Kidney tubule cell (primary cell): Measurements from ENCODE around the gene PNRC1.
"Not testable (repeated sequence)": the region's sequence is repeated elsewhere in the genome, so short reads cannot be mapped to it uniquely, and the experiment has no call there.

Experiments used
- DNase-seq: peaks from one replicate; pipeline ENCODE4 v3.0.0-alpha.2; 2018; ENCODE audit warnings: low spot score

The PNRC1 gene

DNA sequence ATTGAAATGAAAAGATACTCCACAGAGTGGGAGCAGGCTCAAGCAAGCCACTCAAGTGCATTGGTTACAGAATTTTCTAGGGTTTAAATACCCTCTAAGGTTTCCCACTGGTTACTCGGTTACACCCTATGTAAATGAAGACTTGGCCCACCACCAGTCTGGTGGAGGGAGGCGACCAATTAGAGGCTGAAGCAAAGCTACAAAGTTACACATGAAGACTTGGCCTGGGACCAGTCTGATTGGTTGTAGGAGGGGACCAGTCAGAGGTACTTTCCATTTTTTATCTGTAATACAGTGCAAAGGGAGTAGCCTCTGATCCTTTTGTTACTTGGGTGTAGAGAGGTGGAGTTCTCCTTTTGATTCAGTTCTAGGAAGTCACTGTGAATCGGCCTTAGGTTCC lies 29.7 kb downstream of the PNRC1 start:
- no peak for DNase-seq

DNA sequence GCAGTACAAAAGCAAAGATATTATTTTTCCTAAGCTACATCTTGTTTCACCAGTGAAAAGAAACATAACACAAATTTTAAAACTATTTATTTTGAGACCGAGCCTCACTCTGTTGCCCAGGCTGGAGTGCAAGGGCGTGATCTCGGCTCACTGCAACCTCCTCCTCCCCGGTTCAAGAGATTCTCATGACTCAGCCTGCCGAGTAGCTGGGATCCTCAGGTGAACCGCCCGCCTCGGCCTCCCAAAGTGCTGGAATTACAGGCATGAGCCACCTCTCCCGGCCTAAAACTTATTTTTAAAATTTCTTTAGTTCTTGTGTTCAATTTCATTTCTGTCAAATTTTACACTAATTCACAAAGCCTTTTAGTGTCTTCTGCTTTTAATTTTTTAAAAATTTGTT lies 31.4 kb downstream of the PNRC1 start:
- DNase-seq = peak; percentile 39

DNA sequence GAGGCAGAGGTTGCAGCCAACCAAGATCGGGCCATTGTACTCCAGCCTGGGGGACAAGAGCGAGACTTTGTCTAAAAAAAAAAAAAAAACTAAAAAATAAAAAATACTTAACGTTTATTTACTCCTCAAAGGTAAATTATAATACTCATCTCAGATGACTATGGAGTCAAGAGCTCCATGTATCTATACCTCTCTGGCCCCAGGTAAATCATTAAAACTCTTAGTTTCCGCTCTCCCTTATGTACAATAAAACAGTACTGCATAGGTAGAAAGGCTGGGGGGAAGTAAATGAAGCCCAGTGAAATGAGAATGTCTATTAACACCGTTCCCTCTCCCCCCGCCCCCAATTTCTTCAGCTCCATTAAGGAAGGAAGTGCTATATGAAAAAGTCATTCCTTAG lies 36.2 kb downstream of the PNRC1 start:
- DNase-seq = no peak

DNA sequence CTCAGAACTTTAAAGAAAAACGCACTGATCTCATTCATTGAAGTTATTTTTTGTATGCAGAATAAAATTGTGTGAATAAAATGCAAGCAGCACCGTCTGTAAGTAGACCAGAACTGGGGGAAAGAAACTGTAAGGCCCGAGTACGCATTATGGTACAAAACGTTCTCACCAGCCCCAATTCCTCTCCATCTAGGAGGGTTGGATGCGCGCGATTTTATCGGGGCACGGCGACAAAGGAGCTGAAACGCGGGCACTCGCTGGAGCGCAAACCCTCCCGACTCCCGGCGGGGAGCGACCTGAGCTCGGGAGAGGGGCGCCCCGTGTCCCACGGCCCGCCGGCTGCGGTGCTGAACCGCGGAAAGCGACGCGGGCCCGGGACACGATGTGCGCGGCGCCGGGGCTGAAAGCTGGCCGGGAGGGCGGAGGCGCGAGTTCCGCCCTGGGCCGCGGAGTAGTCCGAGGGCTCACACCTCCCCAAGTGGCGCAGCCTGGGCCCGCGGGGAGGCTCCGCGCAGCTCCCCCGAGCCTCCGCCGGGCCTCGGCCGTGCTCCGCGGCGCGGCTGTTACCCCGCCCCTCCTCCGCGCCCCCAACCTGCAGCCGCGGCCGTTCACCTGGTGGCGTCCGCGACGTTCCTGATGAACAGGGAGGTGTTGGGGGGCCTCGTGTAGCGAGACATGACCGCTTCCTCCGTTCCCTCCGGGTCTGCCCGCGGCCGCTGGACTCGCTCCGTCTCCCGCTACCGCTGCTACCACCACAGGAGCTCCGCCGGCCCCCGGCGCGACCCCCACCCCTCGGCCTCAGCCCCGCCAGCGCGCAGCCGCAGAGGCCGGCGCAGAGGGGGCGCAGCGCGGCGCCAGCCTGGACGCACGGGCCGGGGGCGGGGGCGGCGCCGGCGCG lies 36.9 kb downstream of the PNRC1 start, which contains the start of gene SRSF12:
SRSF12 (minus strand) TSS at position 861 of the 898 bp plus-strand sequence; CDS start at position 677, 184 bp downstream.
- DNase-seq = peak; percentile 55

DNA sequence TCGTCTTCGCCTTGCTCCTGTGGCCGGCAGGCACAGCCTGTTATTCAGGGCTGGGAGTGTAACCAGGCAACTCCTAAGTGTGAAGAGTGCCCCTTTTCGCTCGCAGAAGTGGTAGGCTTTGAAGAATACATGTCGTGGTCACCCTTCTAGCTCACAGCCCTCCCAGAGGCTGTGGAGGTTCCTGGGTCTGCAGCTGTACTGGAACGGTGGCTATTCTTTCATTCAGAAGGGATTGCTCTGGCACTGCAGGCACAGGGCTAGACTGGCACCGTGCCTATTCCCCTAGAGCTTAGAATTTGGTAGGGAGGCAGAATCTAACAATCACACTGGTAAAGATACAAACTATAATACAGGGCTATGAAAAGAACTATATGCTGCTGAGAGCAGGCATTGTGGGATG lies 38.4 kb downstream of the PNRC1 start:
- no peak for DNase-seq

DNA sequence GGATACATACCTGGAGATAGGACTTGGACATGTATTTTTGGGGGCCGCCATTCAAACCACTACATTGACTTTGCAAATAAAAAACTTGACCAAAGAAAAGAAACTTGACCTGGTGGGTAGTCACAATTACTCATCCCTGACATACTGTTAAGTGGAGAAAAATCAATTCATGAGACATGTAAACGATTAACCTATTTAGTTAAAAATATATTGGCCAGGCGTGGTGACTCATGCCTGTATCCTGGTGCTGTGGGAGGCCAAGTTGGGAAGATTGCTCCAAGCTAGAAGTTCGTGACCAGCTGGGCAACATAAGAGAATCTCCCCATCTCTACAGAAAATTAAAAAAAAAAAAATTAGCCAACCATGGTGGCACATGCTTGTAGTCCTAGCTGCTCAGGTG lies 39.8 kb downstream of the PNRC1 start:
- peak; percentile 98 for DNase-seq

DNA sequence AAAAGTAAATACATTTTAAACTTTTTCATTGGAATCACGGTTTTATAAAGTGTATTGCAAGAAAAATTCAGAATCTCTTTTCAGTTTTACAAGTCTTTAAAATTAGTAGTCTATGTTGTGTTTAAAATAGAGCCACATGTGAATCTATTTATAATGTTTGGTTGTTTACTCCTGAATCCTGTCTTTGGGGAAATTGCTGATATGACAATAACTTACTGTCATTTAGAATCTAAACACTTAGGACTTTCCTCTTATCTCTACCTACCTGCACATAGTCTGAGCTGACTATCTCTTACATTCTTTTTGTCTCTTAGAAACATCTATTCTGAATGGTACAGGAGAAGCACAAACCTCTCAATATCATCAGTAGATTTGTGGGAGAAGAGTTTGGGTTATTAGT lies 41.4 kb downstream of the PNRC1 start:
- DNase-seq = no peak

DNA sequence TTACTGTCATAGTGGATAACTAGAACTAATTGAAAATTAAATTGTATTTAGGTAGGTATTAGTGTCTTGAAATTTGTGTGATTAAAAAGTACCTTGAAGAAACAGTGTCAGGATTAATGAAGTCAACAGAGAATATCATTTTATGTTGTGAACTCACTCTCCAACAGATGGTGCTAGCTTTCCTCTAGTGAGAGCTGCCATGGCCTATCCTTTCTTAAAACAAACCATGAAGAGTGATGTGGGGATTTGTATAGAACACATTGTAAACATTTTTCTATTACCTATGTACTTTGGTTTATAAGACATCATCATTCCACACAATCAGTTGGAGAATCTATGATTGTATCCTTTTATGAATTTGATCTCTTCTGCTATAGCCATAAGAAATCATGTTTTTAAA lies 42.1 kb downstream of the PNRC1 start:
- DNase-seq = peak; percentile 50

DNA sequence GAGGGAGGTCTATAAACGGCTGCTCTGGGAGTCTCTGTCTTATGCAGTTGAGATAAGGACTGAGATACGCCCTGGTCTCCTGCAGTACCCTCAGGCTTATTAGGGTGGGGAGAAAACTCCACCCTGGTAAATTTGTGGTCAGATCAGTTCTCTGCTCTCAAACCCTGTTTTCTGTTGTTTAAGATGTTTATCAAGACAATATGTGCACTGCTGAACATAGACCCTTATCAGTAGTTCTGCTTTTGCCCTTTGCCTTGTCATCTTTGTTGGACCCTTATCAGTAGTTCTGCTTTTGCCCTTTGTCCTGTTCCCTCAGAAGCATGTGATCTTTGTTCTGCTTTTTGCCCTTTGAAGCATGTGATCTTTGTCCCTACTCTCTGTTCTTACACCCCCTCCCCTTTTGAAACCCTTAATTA lies 47.7 kb downstream of the PNRC1 start:
- not testable (repeated sequence) for DNase-seq

DNA sequence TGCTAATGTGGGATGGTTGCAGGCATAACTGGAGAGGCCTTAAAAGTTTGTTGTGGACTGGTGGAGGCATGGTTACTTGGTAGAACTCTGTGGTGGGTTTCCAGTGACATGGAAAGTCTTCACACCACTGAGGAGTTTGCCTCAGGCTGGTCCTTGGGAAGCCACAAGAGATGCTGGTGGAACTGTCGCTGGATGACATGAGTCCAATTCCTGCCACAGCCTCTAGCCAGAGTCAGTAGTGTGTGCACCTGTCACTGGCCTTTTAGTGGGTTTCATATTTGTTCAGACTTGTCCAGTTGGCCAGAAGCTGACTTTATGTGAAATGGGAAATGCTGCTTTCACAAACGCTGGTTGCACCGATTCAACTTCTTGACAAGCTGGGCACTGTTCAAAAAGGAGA lies 51.0 kb downstream of the PNRC1 start:
- no peak for DNase-seq

DNA sequence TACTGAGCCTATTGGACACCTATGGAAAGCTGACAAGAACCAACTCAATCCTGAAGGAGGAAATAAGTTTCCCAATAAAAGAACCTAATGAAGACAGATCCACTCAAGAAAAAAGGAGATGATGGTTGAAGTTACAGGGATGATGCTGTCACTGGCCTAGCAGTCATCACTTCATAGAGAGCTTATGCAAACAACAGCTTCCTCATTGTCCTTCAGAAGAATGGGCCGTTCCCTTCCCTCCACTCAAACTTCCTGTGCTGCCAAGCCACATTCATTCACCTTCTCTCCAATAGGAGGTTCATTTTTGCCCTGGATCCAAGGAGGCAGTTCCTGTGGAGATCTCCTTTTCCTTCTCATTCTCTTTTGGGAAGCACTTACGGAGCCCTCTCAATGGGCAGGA lies 51.5 kb downstream of the PNRC1 start:
- no peak for DNase-seq

DNA sequence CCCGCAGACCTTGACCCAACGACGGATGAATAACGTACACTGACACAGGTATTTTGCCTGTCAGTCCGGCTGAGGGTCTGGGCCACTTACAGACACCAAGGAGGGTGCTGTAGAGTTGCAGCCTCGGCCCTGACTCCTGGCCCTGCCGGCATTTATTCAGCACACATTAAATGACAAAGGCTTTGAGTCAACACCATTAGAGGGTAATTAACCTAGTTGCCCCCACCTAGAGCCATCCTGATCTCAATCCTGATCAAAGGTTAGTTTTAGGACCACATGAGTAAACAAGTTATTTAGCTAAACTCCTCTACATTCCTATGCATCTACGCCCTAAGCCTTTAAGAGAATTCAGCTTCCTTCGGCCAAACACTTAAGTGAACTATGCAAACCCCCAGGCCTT lies 53.4 kb downstream of the PNRC1 start:
- no peak for DNase-seq

DNA sequence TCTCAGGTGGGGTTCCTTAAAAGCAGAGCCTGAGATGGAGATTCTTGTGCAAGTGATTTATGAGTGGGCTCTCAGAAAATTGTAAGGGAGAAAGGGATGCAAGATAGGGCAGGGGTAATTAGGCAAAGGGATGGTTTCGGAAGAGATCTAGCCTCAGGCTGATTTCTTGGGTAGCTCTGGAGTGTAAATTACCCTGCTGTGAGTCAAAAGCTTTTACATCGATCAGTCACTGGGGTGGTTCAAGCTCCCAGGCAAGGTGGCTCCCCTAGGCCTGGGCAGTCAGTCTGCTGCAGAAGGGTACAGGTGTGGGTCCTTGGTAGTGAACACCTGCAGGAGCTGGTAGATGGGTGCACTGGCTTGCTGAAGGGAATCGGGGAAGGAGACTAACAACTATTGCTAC lies 54.2 kb downstream of the PNRC1 start:
- no peak for DNase-seq
